ENCODE results near the gene TMEM101. TPM values are rescaled to one million over a fixed set of nuclear protein-coding genes. Genes with fewer than 3 reads are reported as not detected.

The TMEM101 gene
- total RNA-seq, 4 donors from 2014 or later, result 22.9 to 30.7 (median 27.2) TPM

DNA sequence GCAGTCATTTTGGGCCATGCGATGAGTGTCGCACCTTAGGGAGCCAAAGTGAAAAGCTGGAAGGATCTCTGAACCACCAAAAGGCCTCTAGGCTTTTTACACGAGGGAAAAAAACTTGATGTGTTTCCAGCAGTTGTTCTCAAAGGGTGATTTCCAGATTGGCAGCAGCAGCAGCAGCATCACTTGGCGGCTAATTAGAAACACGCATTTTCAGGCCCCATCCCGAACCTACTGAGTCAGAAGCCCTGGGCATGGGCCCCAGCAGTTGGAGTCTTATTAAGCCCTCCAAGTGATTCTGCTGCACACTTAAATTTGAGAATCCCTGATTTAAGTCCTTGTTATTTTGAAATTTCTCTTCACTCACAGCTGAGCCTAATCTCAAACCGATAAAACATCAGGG, 35.8 kb downstream of the TMEM101 start:
- TF ChIP-seq, protein P1, sequence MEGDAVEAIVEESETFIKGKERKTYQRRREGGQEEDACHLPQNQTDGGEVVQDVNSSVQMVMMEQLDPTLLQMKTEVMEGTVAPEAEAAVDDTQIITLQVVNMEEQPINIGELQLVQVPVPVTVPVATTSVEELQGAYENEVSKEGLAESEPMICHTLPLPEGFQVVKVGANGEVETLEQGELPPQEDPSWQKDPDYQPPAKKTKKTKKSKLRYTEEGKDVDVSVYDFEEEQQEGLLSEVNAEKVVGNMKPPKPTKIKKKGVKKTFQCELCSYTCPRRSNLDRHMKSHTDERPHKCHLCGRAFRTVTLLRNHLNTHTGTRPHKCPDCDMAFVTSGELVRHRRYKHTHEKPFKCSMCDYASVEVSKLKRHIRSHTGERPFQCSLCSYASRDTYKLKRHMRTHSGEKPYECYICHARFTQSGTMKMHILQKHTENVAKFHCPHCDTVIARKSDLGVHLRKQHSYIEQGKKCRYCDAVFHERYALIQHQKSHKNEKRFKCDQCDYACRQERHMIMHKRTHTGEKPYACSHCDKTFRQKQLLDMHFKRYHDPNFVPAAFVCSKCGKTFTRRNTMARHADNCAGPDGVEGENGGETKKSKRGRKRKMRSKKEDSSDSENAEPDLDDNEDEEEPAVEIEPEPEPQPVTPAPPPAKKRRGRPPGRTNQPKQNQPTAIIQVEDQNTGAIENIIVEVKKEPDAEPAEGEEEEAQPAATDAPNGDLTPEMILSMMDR (IDR thresholded peaks at IDR 0.05), result no peak
- no peak for TF ChIP-seq POLR2A (IDR thresholded peaks at IDR 0.05; ENCODE audit: low read depth)
- TF ChIP-seq POLR2AphosphoS5 (IDR thresholded peaks at IDR 0.05), result no peak
- no peak for TF ChIP-seq EP300 (IDR thresholded peaks at IDR 0.05)
- Histone ChIP-seq H3K4me1 (peaks cover 8 to 9% (median 8%) of the 10 kb centered on the region in 4 donors), H3K36me3 (no peaks in the 10 kb centered on the region), H3K27ac (replicated peaks in 1 of 4) (no peak overlapping the region), H3K4me3 (no peak overlapping the region), H3K9me3 (no peaks in the 10 kb centered on the region), H3K27me3 (peaks cover 3 to 66% (median 17%) of the 10 kb centered on the region in 4 donors)
- intact Hi-C loops (cut with DNase I), result no loop called here
- DNase-seq (ENCODE audit: extremely low spot score), result no peak
- WGBS, result 76% methylated on average over 7 of the region's 7 CpGs

DNA sequence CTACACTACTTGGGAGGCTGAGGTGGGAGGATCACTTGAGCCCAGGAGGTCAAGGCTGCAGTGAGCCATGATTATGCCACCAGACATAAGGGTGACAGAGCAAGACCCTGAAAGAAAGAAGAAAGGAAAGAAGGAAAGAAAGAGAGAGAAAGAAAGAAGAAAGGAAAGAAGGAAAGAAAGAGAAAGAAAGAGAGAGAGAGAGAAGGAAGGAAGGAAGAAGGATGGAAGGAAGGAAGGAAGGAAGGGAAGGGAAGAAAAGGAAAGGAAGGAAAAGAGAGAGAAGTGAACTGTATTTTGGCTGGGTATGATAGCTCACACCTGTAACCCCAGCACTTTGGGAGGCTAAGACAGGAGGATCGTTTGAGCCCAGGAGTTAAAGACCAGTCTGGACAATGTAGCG, 36.7 kb downstream of the TMEM101 start:
- TF ChIP-seq, protein P1 (IDR thresholded peaks at IDR 0.05), result no peak
- TF ChIP-seq EP300 (IDR thresholded peaks at IDR 0.05) (no peak), POLR2AphosphoS5 (IDR thresholded peaks at IDR 0.05) (no peak), POLR2A (IDR thresholded peaks at IDR 0.05; ENCODE audit: low read depth) (no peak)
- no peak for DNase-seq (ENCODE audit: extremely low spot score)
- H3K27me3 ChIP-seq, result peaks cover under 1 to 65% (median 7%) of the 10 kb centered on the region in 4 donors
- WGBS, result 76% methylated on average over 2 of the region's 2 CpGs
- no peaks in the 10 kb centered on the region for H3K36me3 ChIP-seq
- H3K4me3 ChIP-seq, result no peak overlapping the region
- H3K4me1 ChIP-seq, result no peaks in the 10 kb centered on the region
- no peak overlapping the region for H3K27ac ChIP-seq (replicated peaks in 1 of 4)
- no peaks in the 10 kb centered on the region for H3K9me3 ChIP-seq
- intact Hi-C loops (cut with DNase I), result no loop called here

DNA sequence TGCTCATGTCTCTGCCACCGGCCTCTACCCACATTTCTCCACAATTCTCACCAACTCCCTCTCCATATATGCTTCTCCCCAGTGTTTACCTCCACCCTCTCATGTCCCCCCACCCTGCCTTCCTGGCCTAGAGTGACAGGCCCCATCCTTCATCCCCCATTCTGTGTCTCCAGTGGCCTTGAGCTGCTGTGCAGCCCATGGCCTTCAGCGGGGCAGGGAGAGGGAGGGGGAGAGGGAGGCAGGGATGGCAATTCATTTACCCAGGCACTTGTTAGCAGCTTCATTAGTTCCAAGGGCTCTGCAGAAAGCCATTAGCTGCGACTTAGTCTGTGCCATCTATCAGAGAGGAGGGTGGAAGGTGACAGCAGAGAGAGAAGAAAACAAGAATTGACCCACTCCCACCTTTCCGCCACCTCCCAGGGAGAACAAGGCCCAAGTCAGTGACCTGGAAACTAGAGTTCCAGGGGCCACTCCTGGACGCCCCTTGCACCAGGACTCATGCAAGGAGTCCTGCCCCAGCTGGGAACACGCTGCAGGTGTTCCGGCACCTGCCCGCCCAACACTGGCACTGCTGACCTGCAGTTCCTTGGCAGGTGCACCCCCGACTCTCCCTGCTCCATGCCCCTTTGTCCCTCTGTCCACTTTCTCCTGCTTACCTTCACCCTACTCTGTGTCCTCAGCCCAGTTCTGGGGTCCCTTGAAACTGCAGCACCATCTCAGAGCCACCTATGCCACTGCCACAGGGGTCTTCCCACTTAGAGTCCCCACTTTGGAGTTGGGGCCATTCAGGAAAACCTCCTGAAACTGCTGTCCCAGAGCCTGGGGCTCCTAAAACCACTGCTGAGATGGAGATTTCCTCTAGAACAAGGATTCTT, 37.6 kb downstream of the TMEM101 start:
- H3K36me3 ChIP-seq, result no peaks in the 10 kb centered on the region
- H3K27ac ChIP-seq (replicated peaks in 1 of 4), result no peak overlapping the region
- no peaks in the 10 kb centered on the region for H3K4me1 ChIP-seq
- no peaks in the 10 kb centered on the region for H3K9me3 ChIP-seq
- peaks cover 0 to 59% (median under 1%) of the 10 kb centered on the region in 4 donors for H3K27me3 ChIP-seq
- WGBS, result 74% methylated on average over 8 of the region's 9 CpGs
- TF ChIP-seq POLR2AphosphoS5 (IDR thresholded peaks at IDR 0.05) (no peak), POLR2A (IDR thresholded peaks at IDR 0.05; ENCODE audit: low read depth) (no peak), EP300 (IDR thresholded peaks at IDR 0.05) (no peak)
- TF ChIP-seq, protein P1 (IDR thresholded peaks at IDR 0.05), result no peak
- H3K4me3 ChIP-seq, result no peak overlapping the region
- no peak for DNase-seq (ENCODE audit: extremely low spot score)
- intact Hi-C loops (cut with DNase I), result no loop called here

DNA sequence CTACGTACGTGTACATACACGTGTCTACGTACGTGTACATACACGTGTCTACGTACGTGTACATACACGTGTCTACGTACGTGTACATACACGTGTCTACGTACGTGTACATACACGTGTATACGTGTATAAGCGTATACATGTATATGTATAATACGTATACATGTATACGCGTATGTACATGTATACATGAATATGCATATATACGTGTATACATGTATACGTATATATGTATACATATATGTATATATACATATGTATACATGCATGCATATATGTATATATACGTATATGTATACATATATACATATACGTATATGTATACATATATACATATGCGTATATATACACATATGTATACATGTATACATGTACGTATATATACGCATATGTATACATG, 38.9 kb downstream of the TMEM101 start:
- no peaks in the 10 kb centered on the region for H3K9me3 ChIP-seq
- no peak for DNase-seq (ENCODE audit: extremely low spot score)
- H3K36me3 ChIP-seq, result no peaks in the 10 kb centered on the region
- no peaks in the 10 kb centered on the region for H3K4me1 ChIP-seq
- WGBS, result 70% methylated on average over 15 of the region's 27 CpGs
- intact Hi-C loops (cut with DNase I), result no loop called here
- H3K27ac ChIP-seq (replicated peaks in 1 of 4), result no peak overlapping the region
- TF ChIP-seq POLR2A (IDR thresholded peaks at IDR 0.05; ENCODE audit: low read depth), result no peak
- no peak for TF ChIP-seq EP300 (IDR thresholded peaks at IDR 0.05)
- TF ChIP-seq, protein P1 (IDR thresholded peaks at IDR 0.05), result no peak
- TF ChIP-seq POLR2AphosphoS5 (IDR thresholded peaks at IDR 0.05), result no peak
- peaks cover 0 to 48% (median 0%) of the 10 kb centered on the region in 4 donors for H3K27me3 ChIP-seq
- H3K4me3 ChIP-seq, result no peak overlapping the region
